Upper lobe of left lung (tissue), 4 donors: ENCODE data around the gene KIRREL1.

ENCODE experiments used
- POLR2A ChIP-seq, 4 donors: fragments of 450-650 bp; IDR thresholded peaks; one replicate each; pipeline ENCODE4 v1.5.1; 2016 to 2017; ENCODE audit warnings: antibody characterized with exemption in 4 of 4, mild to moderate bottlenecking in 2 of 4
- POLR2AphosphoS5 ChIP-seq, 2 donors: sonication (generic); formaldehyde crosslinking; IDR thresholded peaks; one replicate each; pipeline ENCODE4 v1.5.1; 2017; ENCODE audit warnings: antibody characterized with exemption in 2 of 2
- TF ChIP-seq, protein P1 (sequence below), 6 experiments: fragments of 450-650 bp in 4 of 6; fragments of 200-600 bp in 2 of 6; sonication (generic) in 2 of 6; IDR thresholded peaks; one replicate each; pipeline ENCODE4 v1.5.1; 2016 to 2019; ENCODE audit warnings: antibody characterized with exemption in 6 of 6

- TF ChIP-seq, protein P1, sequence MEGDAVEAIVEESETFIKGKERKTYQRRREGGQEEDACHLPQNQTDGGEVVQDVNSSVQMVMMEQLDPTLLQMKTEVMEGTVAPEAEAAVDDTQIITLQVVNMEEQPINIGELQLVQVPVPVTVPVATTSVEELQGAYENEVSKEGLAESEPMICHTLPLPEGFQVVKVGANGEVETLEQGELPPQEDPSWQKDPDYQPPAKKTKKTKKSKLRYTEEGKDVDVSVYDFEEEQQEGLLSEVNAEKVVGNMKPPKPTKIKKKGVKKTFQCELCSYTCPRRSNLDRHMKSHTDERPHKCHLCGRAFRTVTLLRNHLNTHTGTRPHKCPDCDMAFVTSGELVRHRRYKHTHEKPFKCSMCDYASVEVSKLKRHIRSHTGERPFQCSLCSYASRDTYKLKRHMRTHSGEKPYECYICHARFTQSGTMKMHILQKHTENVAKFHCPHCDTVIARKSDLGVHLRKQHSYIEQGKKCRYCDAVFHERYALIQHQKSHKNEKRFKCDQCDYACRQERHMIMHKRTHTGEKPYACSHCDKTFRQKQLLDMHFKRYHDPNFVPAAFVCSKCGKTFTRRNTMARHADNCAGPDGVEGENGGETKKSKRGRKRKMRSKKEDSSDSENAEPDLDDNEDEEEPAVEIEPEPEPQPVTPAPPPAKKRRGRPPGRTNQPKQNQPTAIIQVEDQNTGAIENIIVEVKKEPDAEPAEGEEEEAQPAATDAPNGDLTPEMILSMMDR (IDR thresholded peaks at IDR 0.05): no peak
- TF ChIP-seq POLR2A (IDR thresholded peaks at IDR 0.05): no peak
- no peak for TF ChIP-seq POLR2AphosphoS5 (IDR thresholded peaks at IDR 0.05)
These were observed 126.7 kb downstream of the KIRREL1 start for GRCh38 chr1:158119976-158120653.
